HepG2 (cell line): ENCODE data around the gene MSANTD2. TPM values are rescaled to one million over a fixed set of nuclear protein-coding genes. Genes with fewer than 3 reads are reported as not detected.

Experiments used
- ATAC-seq: fragments of 200-7000 bp; cut with Tn5 transposase; 3 replicates; pipeline ENCODE4 v1.9.1; 2020; ENCODE audit warnings: mild to moderate bottlenecking, moderate library complexity
- BruUV-seq: library from RNA; stranded (reverse); fragments of 400-500 nt; replicated peaks from 2 replicates; lab custom pipeline; 2021; lab: Mats Ljungman, UMichigan
- CTCF ChIA-PET: fragments of 300-600 bp; formaldehyde crosslinking; extraction: SDS; loops from one replicate; lab custom pipeline; 2021; ENCODE audit warnings: low total read pairs, inconsistent platforms, low intra/inter-chr PET ratio; lab: Yijun Ruan, JAX
- POLR2A ChIA-PET: fragments of 350-600 bp; sonication (Branson Sonifier 250); formaldehyde crosslinking; loops from one replicate; lab custom pipeline; 2020; ENCODE audit warnings: antibody characterized with exemption, inconsistent platforms; lab: Yijun Ruan, JAX
- DNase-seq: peaks from one replicate; pipeline ENCODE4 v3.0.0-alpha.2; 2015; ENCODE audit warnings: low spot score
- FAIRE-seq: peaks from 3 replicates; lab custom pipeline; 2011; peaks lifted over from hg19 to GRCh38; lab: Jason Lieb, UNC
- H2AFZ ChIP-seq: one replicate; pipeline ENCODE4 v1.6.1; 2011; ENCODE audit warnings: low read length, inconsistent platforms
- H3K27ac ChIP-seq: fragments of 300-600 bp; 3 replicates; pipeline ENCODE4 v1.8.0; 2011; ENCODE audit warnings: mixed run types, mild to moderate bottlenecking, mixed read lengths, low read length, inconsistent platforms; ENCODE audit not compliant: insufficient read depth; ENCODE audit errors: extremely low read length
- H3K27me3 ChIP-seq, 2 experiments: fragments of 200-600 bp in 1 of 2; 2 replicates in 1 of 2; 3 replicates in 1 of 2; pipeline versions ENCODE4 v1.6.0 to v1.8.0; 2011; ENCODE audit warnings: low read length in 2 of 2, mild to moderate bottlenecking in 2 of 2, moderate library complexity in 2 of 2, inconsistent platforms in 1 of 2; ENCODE audit not compliant: insufficient read depth in 2 of 2, control insufficient read depth in 1 of 2
- H3K36me3 ChIP-seq, 2 experiments: fragments of 200-600 bp in 1 of 2; replicated peaks in 1 of 2; 2 replicates in 1 of 2; 3 replicates in 1 of 2; pipeline versions ENCODE4 v1.5.1 to v1.8.0; 2011; ENCODE audit warnings: low read length in 2 of 2, inconsistent platforms in 1 of 2; ENCODE audit not compliant: insufficient read depth in 2 of 2, control insufficient read depth in 1 of 2
- H3K4me1 ChIP-seq: 2 replicates; pipeline ENCODE4 v1.5.1; 2012; ENCODE audit warnings: low read length, inconsistent platforms; ENCODE audit not compliant: insufficient read depth
- H3K4me2 ChIP-seq: 2 replicates; pipeline ENCODE4 v1.6.0; 2011; ENCODE audit warnings: low read depth, low read length, inconsistent platforms
- H3K4me3 ChIP-seq, 3 experiments: fragments of 200-600 bp in 1 of 3; sonication (generic), shearing (Covaris generic) in 1 of 3; replicated peaks in 1 of 3; 2 replicates each; pipeline ENCODE4 v1.5.1; 2011 to 2016; ENCODE audit warnings: low read length in 3 of 3, inconsistent platforms in 2 of 3, low read depth in 2 of 3, mild to moderate bottlenecking in 2 of 3, control low read depth in 1 of 3, mixed read lengths in 1 of 3; ENCODE audit not compliant: insufficient read depth in 1 of 3
- H3K79me2 ChIP-seq: one replicate; pipeline ENCODE4 v1.6.1; 2011; ENCODE audit warnings: low read length, inconsistent platforms; ENCODE audit not compliant: insufficient read depth
- H3K9ac ChIP-seq: 2 replicates; pipeline ENCODE4 v1.6.0; 2011; ENCODE audit warnings: mild to moderate bottlenecking, low read depth, low read length, inconsistent platforms; ENCODE audit not compliant: insufficient read depth
- H3K9me3 ChIP-seq: 2 replicates; pipeline ENCODE4 v1.5.1; 2012; ENCODE audit warnings: mild to moderate bottlenecking, low read length
- H4K20me1 ChIP-seq: 2 replicates; pipeline ENCODE4 v1.6.0; 2011; ENCODE audit warnings: inconsistent platforms, mild to moderate bottlenecking, low read length, moderate library complexity; ENCODE audit not compliant: insufficient read depth
- BRD4 ChIP-seq: sonication (generic); formaldehyde crosslinking; IDR thresholded peaks from 2 replicates; pipeline ENCODE4 v1.4.0; 2020; ENCODE audit warnings: missing genetic modification reagents
- GABPB1 ChIP-seq: IDR thresholded peaks from 2 replicates; pipeline ENCODE4 v1.6.1; 2016; ENCODE audit warnings: mild to moderate bottlenecking, missing genetic modification reagents, moderate library complexity, missing compliant biosample characterization
- KMT2B ChIP-seq: IDR thresholded peaks from 2 replicates; pipeline ENCODE4 v1.6.1; 2016; ENCODE audit warnings: missing genetic modification reagents, missing compliant biosample characterization
- MED8 ChIP-seq: sonication (generic); formaldehyde crosslinking; IDR thresholded peaks from 2 replicates; pipeline ENCODE4 v1.8.1; 2023; ENCODE audit warnings: mild to moderate bottlenecking, missing genetic modification reagents; ENCODE audit not compliant: insufficient replicate concordance
- NKX3-1 ChIP-seq: sonication (generic); formaldehyde crosslinking; IDR thresholded peaks from 2 replicates; pipeline ENCODE4 v1.5.0; 2020; ENCODE audit warnings: missing genetic modification reagents
- POLR2G ChIP-seq: fragments of 200-400 bp; formaldehyde crosslinking; IDR thresholded peaks from 2 replicates; pipeline ENCODE4 v1.6.1; 2018; ENCODE audit warnings: mild to moderate bottlenecking, low read depth, low read length, moderate library complexity
- SMARCC2 ChIP-seq: fragments of 450-650 bp; IDR thresholded peaks from 2 replicates; pipeline ENCODE4 v1.6.1; 2017; ENCODE audit warnings: antibody characterized with exemption, mild to moderate bottlenecking
- ZBTB20 ChIP-seq: sonication (generic); formaldehyde crosslinking; IDR thresholded peaks from 2 replicates; pipeline ENCODE4 v1.8.1; 2023; ENCODE audit warnings: missing genetic modification reagents, low read depth, mild to moderate bottlenecking, borderline replicate concordance
- ZBTB38 ChIP-seq: sonication (generic); formaldehyde crosslinking; IDR thresholded peaks from 2 replicates; pipeline ENCODE4 v1.5.1; 2020; ENCODE audit warnings: mild to moderate bottlenecking, missing genetic modification reagents
- ZMYM4 ChIP-seq: sonication (generic); formaldehyde crosslinking; IDR thresholded peaks from 2 replicates; pipeline ENCODE4 v1.8.1; 2023; ENCODE audit warnings: mild to moderate bottlenecking, missing genetic modification reagents
- ZNF510 ChIP-seq: sonication (generic); formaldehyde crosslinking; IDR thresholded peaks from 2 replicates; pipeline ENCODE4 v1.4.0; 2020; ENCODE audit warnings: low read depth, mild to moderate bottlenecking, missing genetic modification reagents
- WGBS: methylation state at CpG from one replicate; pipeline ENCODE4 v1.1.6; 2017; ENCODE audit warnings: low lambda C conversion rate; 5-methylcytosine and 5-hydroxymethylcytosine counted together
- in situ Hi-C: cut with HindIII; loops from 2 replicates; pipeline ENCODE4 v1.10.0; 2017; ENCODE audit warnings: low pct_unique_long_range_greater_than_20kb; ENCODE audit not compliant: extremely low pct_ligation_motif_present
- intact Hi-C: fragments of 100-400 bp; cut with micrococcal nuclease; formaldehyde crosslinking; loops from one replicate; pipeline ENCODE4 v1.10.0; 2022; ENCODE audit not compliant: unreplicated experiment
- polyA plus RNA-seq, 8 experiments: library from polyadenylated mRNA; depleted of rRNA in 3 of 8; stranded (reverse) in 7 of 8; unstranded in 1 of 8; fragments of >200 nt; fragmentation: Illumina TruSeq in 4 of 8; extraction: Trizol in 4 of 8; gene quantifications; 2 replicates each; pipeline versions ENCODE4 v1.2.1 to v1.2.3, GENCODE V29; 2011 to 2016; ENCODE audit warnings: low read depth in 4 of 8, missing spikeins in 1 of 8, mixed read lengths in 1 of 8; ENCODE audit not compliant: insufficient read depth in 1 of 8
- total RNA-seq, 5 experiments: library from RNA; depleted of rRNA; stranded (reverse); fragments of >200 nt; fragmentation: Illumina TruSeq; extraction: Trizol; gene quantifications; 2 replicates each; pipeline ENCODE4 v1.2.3, GENCODE V29; 2016; ENCODE audit warnings: low read depth in 1 of 5
- TF ChIP-seq, protein P1 (sequence below): sonication (generic); formaldehyde crosslinking; IDR thresholded peaks from 2 replicates; pipeline ENCODE4 v1.5.0; 2020; ENCODE audit warnings: missing genetic modification reagents, mild to moderate bottlenecking, borderline replicate concordance
- TF ChIP-seq, protein P2 (sequence below): sonication (generic); formaldehyde crosslinking; IDR thresholded peaks from 2 replicates; pipeline ENCODE4 v1.4.0; 2020; ENCODE audit warnings: missing genetic modification reagents, low read depth, mild to moderate bottlenecking, borderline replicate concordance

Gene MSANTD2
- total and polyA plus RNA-seq, 2 of the 13 experiments (the other 11 are each of a cell fraction or from before 2014, with no cell fraction given), result 8.7 to 10.1 TPM

- in situ Hi-C loops, result no loop called here
- Histone ChIP-seq H3K36me3 (no peaks in the 10 kb centered on the region), H3K9me3 (no peaks in the 10 kb centered on the region), H3K27ac (no peak overlapping the region), H3K4me3 (no peak overlapping the region), H3K4me1 (peaks cover 36% of the 10 kb centered on the region), H3K4me2 (no peak overlapping the region), H3K27me3 (peaks cover 3 to 53% of the 10 kb centered on the region in 2 experiments; a peak in 4 of 5 replicates), H2AFZ (no peak overlapping the region), H4K20me1 (no peaks in the 10 kb centered on the region), H3K9ac (no peak overlapping the region), H3K79me2 (no peaks in the 10 kb centered on the region)
- DNase-seq (no peak), ATAC-seq (no peak), FAIRE-seq (no peak)
- no peak for TF ChIP-seq POLR2G
- TF ChIP-seq ZBTB20 (CRISPR knock-in tag), result no peak
- TF ChIP-seq, protein P1, sequence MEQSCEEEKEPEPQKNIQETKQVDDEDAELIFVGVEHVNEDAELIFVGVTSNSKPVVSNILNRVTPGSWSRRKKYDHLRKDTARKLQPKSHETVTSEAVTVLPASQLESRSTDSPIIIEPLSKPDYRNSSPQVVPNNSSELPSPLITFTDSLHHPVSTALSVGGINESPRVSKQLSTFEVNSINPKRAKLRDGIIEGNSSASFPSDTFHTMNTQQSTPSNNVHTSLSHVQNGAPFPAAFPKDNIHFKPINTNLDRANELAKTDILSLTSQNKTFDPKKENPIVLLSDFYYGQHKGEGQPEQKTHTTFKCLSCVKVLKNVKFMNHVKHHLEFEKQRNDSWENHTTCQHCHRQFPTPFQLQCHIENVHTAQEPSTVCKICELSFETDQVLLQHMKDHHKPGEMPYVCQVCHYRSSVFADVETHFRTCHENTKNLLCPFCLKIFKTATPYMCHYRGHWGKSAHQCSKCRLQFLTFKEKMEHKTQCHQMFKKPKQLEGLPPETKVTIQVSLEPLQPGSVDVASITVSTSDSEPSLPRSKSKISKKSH, result no peak
- 16% methylated on average over 6 of the region's 6 CpGs for WGBS
- BruUV-seq, result no TSS peak
- ChIA-PET CTCF (no interaction called here), POLR2A (no interaction called here)
- intact Hi-C loops, result no loop called here
Measured at GRCh38 chr11:124722176-124722575, 78.0 kb downstream of the MSANTD2 start.

GRCh38 chr11:124719534-124719933 lies 80.7 kb downstream of the MSANTD2 start:
- H3K27me3 ChIP-seq, result peaks cover 3 to 64% of the 10 kb centered on the region in 2 experiments; a peak in 4 of 5 replicates
- no peaks in the 10 kb centered on the region for H4K20me1 ChIP-seq
- ATAC-seq (no peak), FAIRE-seq (no peak), DNase-seq (no peak)
- H3K4me1 ChIP-seq, result peaks cover 19% of the 10 kb centered on the region
- POLR2A ChIA-PET, result no interaction called here
- no peak overlapping the region for H3K4me2 ChIP-seq
- in situ Hi-C loops (no loop called here), intact Hi-C loops (no loop called here)
- no peaks in the 10 kb centered on the region for H3K36me3 ChIP-seq
- no peak overlapping the region for H2AFZ ChIP-seq
- H3K4me3 ChIP-seq, result no peak overlapping the region
- WGBS, result 0% methylated on average over 2 of the region's 2 CpGs
- no peaks in the 10 kb centered on the region for H3K79me2 ChIP-seq
- no peak overlapping the region for H3K27ac ChIP-seq
- no peaks in the 10 kb centered on the region for H3K9me3 ChIP-seq
- no TSS peak for BruUV-seq
- TF ChIP-seq MED8 (CRISPR knock-in tag) (no peak), SMARCC2 (no peak), ZBTB38 (CRISPR knock-in tag) (no peak), KMT2B (CRISPR knock-in tag) (no peak), NKX3-1 (CRISPR knock-in tag) (no peak), BRD4 (no peak), ZNF510 (CRISPR knock-in tag) (no peak), GABPB1 (CRISPR knock-in tag) (no peak), ZMYM4 (CRISPR knock-in tag) (no peak)
- TF ChIP-seq, protein P2, sequence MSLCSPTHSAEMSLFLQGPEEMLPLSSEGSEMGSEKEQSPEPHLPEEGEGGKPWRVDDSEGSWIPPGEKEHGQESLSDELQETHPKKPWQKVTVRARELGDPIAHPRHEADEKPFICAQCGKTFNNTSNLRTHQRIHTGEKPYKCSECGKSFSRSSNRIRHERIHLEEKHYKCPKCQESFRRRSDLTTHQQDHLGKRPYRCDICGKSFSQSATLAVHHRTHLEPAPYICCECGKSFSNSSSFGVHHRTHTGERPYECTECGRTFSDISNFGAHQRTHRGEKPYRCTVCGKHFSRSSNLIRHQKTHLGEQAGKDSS (CRISPR knock-in tag), result no peak
- CTCF ChIA-PET, result no interaction called here
- H3K9ac ChIP-seq, result no peak overlapping the region
